ENCODE results near the gene SUPT20H.

SUPT20H gene

DNA sequence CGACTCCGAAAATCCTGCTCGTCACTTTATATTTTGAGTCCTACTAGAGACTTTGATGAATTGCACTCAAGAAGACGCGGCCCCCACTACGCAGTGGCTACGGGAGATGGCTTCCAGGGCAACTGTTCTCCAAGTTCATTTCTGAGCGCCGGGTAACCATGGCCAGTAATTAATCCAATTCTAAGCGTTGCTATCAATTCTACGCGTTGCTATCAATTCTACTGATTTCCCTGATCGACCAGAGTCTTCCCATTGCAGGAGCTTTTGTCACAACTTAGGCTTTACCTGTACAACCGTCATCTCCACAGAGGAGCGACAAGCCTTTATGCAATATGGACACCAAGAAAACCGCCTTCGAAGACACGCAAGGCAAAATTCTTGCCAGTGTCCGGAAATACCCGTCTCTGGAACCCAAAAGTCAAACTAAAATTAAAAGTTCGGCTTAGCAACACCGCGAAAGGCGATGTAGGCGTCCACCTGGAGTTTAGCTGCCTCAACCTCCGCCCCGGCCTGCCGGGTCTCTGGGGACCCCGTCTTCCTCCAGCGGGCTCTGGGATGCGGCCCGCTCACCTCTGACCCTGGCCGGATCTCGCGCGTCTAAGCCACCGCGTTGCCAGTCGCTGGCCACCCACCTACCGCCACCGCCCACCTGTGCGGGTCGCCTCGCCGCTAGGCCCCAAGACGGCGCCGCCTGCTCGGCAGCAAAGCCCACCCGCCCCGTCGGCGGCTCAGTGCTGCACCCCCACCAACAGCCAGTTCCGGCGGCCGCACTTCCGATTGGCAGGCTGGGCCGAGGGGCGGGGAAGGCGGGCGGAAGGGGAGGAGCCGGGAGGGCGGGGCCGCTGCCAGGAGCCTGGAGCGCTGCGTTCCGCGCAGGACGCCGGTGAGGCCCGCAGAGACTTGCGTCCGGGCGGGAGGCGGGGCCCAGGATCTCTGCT, at the start of gene SUPT20H:
Gene SUPT20H (minus strand): TSS at position 779 of the 938 bp plus-strand sequence. CDS start 8,198 bp downstream, outside the sequence.
- peak; percentile 29 for DNase-seq (ENCODE audit: low read depth)

DNA sequence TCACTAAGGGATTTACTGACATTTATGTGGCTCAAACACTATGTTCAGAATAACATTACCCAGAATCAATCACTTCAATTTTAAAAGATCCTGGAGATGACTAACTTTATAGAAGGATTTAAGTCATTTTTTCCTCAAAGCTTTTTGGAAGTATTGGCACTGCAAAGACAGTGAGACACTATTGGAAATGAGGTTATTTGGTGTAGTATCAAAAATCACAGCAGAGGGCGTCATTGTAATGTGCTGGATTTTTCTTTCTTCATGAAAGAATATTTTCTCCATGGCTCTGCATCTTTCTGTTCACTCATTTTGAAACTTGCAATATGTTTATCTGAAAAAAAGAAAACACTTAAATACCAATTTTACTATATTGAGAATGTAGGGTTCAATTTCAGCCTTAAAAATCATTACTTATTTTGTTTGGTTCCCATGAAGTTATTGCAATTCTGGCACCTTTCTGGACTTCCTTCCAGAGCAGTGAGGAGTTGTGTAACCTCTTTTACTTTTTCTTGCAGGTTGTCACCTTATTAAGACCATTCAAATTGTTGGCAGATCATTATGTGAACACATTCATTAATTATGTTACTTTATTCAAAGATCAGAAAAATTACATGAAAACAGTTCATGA, 49.7 kb upstream of the SUPT20H start:
- DNase-seq (ENCODE audit: low read depth), result no peak

DNA sequence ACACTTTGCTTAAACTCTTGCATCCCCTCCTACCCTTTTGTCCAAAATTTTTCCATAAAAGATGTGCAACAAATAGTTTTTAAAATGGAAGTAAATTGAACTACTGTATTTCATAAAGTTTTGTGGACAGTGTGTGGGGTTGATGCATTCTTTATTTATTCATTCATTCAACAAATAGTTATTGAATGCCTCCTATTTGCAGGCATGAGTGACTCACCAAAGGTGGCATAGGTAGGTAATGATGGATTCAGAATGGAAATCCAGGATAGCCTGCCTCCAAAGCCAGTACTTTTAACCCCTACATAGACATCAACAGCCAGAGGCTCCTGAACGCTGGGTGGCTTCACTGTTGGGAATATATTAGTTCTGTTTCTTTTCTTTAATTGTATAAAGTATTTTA, 48.4 kb upstream of the SUPT20H start:
- DNase-seq (ENCODE audit: low read depth), result no peak

DNA sequence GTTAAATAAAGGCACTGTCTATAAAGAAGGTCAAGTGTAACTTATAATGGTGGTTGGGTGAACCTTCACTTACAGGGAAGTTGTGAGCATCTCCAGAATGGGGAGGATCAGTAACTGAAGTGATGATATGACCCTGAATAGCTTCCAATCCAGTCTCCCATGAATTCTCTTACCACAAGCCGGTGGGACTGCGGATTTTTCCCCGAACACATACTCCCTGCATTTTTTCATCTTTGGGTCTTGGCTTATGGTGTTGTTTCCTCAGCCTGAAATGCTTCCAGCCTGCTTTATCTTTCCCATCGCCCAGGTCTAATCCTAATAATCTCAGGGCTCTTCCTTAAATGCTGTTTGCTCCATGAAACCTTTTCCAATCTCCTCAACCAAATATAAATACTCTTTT, 48.0 kb upstream of the SUPT20H start:
- no peak for DNase-seq (ENCODE audit: low read depth)

DNA sequence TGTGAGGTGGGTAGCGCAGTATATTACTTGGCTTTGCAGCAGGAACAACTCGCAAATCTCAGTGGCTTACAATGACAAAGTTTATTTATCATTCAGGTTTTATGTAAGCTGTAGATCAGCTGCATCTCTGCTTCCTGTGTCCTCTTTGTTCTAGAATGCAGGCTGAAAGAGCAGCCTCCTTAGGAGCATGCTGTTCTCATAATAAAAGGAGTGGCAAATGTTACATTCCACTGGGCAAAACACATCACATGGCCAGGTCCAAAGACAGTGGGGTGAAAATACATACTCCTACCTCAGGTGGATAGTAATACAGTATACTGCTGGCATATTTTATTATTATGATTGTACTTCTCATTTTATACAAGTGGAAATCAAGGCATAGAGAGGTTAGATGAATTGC, 47.2 kb upstream of the SUPT20H start:
- no peak for DNase-seq (ENCODE audit: low read depth)

DNA sequence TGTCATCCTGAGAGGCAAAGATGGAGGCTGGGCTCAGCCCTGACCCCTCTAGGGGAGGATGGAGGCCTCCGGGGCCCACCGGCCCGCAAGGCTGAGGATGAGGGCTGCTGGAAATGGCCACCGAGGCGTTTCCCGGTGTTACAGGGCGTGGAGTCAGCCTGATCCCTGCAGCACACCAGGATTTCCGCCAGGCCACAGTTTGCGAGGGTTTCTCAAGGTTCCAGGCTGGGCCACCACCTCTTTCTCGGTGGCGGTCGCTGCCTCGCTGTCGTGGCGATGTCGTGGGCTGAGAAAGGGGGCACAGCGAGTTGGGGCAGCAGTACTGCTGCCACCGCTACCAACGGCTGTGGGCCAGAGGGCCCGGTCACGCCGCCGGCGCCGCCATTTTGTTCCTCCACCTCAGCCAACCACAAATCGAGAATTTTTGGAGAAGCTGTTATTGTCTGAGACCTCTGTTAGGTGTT, 45.8 kb upstream of the SUPT20H start, which contains the start of gene CSNK1A1L:
Gene CSNK1A1L (minus strand): TSS at position 414 of the 464 bp plus-strand sequence. CDS start 408 bp downstream, at position 6.
- no peak for DNase-seq (ENCODE audit: low read depth)

DNA sequence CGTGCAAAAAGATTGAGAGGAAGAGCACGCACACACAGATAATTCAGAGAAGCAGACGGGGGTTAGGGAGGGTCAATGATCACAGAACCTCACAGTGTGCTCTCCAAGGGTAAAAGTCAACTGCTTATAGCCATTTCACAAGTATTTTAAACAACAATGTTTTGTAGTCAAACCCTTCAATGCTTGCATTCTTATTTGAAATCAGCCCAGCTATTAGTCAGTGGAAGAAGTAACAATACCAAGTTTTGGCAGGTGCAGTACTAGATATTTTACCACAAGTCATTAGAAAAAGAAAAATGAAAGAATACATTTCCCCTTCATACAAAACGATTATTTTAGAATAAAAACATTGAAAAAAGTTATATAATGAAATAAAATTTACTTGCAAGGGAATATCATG, 43.4 kb upstream of the SUPT20H start:
- no peak for DNase-seq (ENCODE audit: low read depth)

DNA sequence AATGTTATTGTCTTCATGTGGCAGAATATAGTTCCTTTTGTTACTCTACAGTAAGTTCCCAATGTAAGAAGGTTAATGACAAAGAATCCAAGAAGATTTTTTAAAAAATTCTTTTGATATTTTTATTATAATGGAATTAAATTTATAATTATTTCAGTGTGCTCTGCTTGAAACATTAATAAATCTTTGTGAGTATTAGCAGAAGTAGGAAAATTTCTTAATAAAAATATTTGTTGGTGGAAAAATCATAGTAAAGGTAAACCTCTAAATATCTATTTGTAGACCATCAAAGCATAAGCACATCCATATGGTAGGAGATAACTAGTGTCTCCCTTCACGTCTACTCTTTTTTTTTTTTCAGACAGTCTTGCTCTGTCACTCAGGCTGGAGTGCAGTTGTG, 41.7 kb upstream of the SUPT20H start:
- DNase-seq (ENCODE audit: low read depth), result no peak

DNA sequence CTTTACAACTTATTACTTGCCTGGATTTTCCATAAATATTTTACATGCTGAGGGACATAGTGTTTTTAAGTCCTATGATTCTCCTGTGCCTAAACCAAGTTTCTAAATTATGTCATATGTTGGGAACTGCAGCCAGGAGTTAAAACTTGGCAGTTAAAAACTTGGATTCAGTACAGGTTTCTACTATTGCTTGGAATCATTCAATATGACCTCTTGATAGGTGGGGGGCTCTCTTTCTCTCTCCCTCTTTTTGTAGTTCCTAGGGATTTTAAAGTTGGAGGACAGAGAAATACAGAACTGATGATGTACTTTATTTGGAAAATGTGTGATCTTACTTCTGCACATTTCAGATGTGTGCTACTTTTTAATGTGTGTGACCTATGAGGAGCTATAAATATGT, 41.2 kb upstream of the SUPT20H start:
- no peak for DNase-seq (ENCODE audit: low read depth)

DNA sequence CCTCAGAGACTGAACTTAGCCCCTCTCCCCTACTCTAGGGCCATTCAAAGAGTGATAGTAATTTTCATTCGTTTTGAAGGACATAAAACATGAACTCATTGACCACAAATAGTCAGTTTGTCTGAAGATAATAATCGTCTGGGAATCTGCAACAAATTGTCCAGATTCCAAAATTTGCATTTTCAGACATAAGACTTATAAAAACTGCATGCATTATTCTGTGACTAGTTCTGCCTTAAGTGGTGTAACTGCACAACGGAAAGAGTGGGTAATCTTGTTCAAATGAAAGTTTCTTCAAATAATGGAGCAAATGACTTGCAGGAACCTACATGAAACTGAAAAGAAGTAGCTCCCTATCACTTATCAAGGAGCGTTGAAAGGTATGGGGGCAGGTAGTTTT, 37.6 kb upstream of the SUPT20H start:
- DNase-seq (ENCODE audit: low read depth), result no peak

DNA sequence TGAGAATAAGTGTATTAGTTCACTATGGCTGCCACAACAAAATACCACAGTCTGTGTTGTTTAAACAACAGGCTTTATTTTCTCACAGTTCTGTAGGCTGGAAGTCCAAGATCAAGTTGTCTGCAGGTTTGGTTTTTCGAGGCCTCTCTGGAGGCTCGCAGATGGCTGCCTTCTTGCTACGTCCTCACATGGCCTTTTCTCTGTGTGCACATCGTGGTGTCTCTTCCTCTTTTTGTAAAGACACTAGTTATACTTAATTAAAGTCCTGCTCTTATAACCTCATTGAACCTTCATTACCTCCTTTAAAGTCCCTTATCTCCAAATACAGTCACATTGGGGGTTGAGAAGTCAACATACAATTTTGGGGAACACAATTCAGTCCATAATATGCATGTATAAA, 35.4 kb upstream of the SUPT20H start:
- no peak for DNase-seq (ENCODE audit: low read depth)

DNA sequence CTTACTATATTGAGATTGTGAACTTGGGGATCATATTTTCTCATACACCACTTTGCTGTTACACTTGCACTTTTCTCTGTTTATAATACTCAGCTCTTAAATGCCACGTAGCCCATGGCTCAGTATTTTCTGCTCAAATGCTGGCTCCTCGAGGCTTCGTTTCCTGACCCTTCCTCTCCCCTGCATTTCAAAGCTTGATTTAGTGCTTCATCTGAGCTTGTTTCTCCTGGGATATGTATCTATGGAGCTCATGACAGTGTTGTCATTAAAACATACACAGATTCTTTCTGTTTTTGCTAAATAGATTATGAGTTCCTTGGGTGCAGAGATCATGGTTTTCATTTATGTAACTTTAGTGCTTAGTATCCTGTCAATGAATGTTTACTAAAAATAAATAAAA, 34.6 kb upstream of the SUPT20H start:
- no peak for DNase-seq (ENCODE audit: low read depth)

DNA sequence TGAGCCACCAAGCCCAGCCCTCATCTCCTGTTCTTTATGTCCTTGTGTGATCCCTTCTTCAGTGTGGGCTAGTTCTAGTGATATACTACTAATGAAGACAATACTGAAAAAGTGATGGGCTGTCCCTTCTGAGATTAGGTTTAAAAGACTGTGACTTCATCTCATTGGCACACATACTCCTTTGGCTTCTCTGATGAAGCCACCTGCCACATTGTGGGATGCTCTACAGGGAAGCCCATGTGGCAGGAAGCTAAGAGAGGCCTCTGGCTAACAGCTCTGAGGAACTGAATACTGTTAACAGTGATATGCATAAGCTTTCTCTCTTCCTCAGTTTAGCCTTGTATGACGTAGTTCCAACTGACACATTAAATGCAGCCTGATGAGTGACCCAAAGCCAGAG, 32.3 kb upstream of the SUPT20H start:
- no peak for DNase-seq (ENCODE audit: low read depth)

DNA sequence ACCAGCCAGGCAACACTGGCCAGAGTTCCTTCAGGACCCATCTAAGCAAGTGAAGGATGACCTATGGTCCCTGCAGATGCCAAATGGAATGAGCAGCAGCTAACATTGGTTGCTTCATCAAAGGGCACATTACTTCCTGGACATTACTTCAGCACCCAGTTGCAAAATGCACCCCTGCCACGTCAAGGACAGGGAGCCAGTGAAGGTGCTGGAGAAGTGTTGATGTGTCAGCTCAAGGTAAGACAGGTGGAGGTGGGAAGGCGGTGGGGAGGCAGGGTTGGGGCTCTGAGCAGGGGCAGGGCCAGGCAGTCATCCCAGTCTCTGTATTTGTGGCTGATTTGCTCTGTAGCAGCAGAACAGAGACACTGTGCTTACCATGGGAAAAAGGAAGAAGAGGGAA, 31.4 kb upstream of the SUPT20H start:
- DNase-seq (ENCODE audit: low read depth), result no peak

DNA sequence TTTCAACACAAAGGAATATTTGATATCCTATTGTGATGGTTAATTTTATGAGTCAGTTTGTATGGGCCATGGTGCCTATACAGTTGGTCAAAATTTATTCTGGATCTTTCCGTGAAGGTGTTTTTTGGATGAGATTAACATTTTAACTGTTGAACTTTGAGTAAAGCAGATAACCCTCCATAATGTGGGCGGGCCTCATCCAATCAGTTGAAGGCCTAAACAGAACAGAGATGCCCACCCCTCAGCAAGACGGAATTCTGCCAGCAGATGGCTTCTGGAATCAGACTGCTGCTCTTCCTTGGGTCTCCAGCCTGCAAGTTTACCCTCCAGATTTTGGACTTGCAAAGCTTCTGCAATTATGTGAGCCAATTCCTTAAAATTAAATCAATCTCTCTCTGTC, 30.0 kb upstream of the SUPT20H start:
- DNase-seq (ENCODE audit: low read depth), result no peak

DNA sequence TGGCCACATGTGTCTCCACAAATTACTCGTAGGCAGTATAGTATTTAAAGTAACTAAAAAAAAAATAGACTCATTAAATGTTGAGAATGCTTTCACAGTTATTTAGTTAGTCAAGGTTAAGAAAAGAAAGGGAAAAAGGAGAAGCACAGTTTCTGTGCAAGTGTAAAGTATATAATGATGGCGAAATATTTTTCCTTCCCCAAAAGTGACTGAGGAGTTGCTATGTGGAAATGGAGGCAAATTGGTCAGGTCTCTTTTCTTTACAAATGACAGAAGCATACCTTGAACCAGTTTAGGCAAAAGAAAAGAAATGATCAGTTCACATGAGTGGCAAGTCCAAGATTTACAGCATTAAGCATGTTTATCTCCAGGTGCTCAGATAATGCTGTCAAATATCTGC, 28.0 kb upstream of the SUPT20H start:
- DNase-seq (ENCODE audit: low read depth), result no peak

DNA sequence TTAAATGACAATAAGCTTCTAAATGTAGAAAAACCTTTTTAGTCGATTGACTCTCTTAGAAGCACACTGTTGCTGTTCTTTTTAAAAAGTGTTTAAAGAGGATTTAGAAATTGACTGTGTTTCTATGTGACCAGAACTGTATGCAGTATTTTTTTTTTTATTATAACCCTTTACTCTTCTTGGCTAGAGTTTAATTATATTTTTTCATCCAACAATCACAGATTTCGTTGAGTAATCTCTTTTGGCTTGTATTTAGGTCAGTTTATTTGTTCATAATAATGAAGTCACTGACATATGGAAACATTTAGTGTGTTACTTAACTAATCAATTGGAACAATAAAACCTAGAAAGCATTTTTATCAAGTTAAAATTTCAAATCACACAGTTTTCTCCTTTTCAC, 26.1 kb upstream of the SUPT20H start:
- DNase-seq (ENCODE audit: low read depth), result no peak

DNA sequence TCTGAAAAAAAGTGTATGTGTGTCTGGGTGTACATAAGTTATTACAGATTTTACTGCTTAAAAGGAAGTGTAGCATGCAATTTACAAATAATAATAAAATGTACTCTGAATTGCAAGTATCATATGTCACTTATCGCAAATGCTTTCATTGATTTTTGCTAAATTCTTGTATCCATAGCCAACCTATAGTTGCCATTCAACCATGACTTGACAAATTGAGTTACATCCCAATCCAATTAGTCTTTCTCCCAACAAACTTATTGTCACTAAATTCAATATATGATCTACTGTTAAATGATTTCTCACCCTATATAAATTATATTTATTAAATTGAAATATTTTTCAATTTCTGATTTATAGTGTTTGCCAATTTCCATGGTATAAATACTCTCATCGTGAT, 17.3 kb upstream of the SUPT20H start:
- no peak for DNase-seq (ENCODE audit: low read depth)

DNA sequence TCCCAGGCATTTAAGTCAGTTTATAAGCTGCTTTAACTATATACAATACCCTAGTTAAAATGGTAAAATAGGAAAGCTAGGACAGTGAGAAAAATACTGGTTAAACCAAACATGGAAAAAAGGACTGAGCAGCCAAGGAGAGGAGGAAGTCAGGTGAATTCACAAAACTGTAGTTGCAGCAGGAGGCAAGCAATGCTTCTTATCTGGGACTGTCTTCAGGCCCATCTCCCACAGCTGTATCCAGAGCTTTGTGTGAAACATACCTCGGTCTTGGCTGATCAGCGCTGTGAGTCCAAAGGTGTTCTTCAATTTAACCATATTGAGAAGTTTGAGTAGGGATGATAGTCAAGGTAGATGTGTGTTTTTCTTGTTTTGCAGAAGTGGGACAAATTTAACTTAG, 15.7 kb upstream of the SUPT20H start:
- no peak for DNase-seq (ENCODE audit: low read depth)

DNA sequence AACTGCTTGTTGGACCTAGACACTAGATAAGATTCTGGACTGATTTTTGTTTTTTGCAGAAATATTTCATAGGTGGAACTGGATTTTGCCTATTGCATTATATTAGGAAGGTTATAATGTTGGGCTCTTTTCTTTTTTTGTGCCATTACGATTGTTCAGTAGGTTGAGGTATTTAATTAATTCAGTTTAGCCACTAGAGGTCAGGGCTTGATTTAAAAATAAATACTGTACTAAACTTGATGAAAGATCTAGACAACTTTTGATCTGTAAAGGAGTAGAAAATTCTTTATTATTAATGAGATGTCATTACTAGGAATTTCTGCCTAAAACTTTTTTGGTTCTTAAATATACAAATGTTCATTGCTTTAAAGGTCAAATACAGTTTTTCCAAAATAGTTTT, 15.2 kb upstream of the SUPT20H start:
- peak; percentile 1 for DNase-seq (ENCODE audit: low read depth)

DNA sequence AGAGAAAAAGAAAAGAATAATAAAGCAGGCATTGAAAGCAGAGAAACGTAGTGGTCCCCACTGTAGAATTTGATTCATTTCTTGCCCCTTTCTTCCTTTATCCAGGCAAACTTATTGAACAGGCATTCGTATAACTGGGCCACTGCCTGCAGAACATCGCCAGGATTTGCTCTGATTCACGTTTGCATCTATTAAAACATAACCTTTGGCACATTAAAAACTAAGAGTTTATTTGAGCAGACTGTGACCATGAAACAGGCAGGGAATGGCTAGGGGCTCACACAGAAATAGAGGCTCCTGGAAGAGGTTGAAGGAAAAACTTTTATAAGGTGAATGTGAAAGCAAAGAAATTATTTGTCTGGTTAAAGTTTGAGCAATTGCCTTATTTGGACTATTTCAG, 12.5 kb upstream of the SUPT20H start:
- no peak for DNase-seq (ENCODE audit: low read depth)

DNA sequence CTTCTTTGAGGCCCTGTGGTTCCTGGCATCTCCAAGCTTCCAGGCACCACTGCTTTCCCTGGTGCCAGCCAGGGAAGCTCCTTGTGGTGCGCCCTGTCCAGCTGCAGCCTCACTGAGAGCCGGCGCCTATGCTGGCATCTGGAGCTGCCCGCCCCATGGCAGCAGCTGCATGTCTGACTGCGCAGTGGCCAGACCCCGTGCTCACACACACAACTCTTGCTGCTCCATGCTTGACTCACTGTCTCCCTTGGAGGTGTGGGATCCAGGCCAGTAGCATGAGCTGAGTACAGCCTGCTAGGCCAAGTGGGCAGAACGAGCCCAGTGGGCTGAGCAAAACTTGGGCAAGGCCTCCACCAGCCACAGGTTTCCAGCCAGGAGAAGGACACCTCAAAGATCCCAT, 11.5 kb upstream of the SUPT20H start:
- DNase-seq (ENCODE audit: low read depth), result no peak

DNA sequence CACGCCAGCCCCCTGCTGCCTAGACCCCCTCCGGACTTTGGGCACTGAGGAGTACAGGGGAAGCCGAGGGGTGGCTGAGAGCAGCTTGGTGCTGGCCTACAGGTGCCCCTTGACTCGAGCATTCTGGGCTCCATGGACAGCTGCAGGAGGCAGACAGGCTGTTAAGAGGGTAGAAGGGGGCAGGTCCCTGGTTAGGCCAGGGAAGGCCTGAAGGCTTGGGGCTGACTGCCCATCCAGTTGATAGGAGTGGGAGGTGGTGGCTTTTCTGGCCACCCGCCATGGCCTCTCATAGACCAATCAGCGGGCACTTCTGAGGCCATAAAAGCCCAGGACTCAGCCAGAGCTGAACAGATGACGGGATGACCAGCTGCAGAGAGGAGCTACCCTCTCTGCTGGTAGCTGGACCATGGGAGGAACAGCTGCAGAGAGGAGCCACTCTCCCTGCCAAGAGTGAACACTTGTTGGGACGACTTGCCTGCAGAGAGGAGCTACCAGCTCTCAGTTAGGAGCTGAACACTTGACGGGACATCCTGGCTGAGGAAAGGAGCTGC, 10.7 kb upstream of the SUPT20H start:
- no peak for DNase-seq (ENCODE audit: low read depth)

All from HS-5 (cell line).